Measurements from ENCODE around the gene PDE4D. TPM values are rescaled to one million over a fixed set of nuclear protein-coding genes. Genes with fewer than 3 reads are reported as not detected.

Gene PDE4D
- total and polyA plus RNA-seq, 2 of the 4 experiments (the other 2 are of a cell fraction): 1.4 to 7.9 TPM

DNA sequence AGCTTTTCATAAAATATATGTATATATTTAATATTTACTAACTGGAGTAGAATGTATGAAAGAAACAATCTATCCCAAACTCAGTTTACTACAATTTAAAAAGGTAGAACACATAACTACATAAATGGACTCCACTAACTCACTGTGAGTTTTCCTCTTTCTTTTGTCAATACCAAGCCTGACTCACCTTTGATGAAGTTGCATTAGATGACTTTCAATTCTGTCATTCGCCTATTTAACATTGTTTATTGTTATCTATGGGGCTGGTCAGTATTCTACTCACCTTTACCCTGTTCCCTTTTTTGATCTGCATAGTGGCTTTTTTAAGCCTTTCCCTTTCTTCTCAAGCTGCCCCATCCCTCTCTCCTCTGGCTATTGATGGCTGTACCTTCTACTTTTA, 680.9 kb downstream of the PDE4D start:
- Histone ChIP-seq H4K91ac (ENCODE audit: insufficient read depth, low read depth, low read length) (no peak overlapping the region), H3K14ac (replicated peaks; ENCODE audit: low read depth, low read length) (no peak overlapping the region), H3K9me1 (ENCODE audit: insufficient read depth, low read length) (no peaks in the 10 kb centered on the region; the same call in 1 of the 2 replicates), H3K4me2 (ENCODE audit: low read depth, low read length) (no peak overlapping the region), H4K8ac (ENCODE audit: low read depth in 2 of 2, low read length in 2 of 2) (no peak overlapping the region), H3K27ac (ENCODE audit: insufficient read depth, low read length) (no peak overlapping the region), H3K9ac (ENCODE audit: low read depth, low read length) (no peak overlapping the region), H2AFZ (replicated peaks; ENCODE audit: low read length, poor library complexity) (no peak overlapping the region), H2BK20ac (ENCODE audit: low read depth, low read length) (no peak overlapping the region), H3K4me1 (ENCODE audit: control insufficient read depth, insufficient read depth, low read length) (no peaks in the 10 kb centered on the region), H2BK5ac (ENCODE audit: low read depth, low read length, poor library complexity, severe bottlenecking) (no peak overlapping the region), H2AK5ac (ENCODE audit: low read depth, low read length) (no peak overlapping the region), H3K18ac (ENCODE audit: low read depth, low read length) (no peak overlapping the region), H3K23ac (ENCODE audit: low read depth, low read length) (no peak overlapping the region), H2BK15ac (ENCODE audit: low read depth, low read length) (no peak overlapping the region), H3K79me1 (ENCODE audit: low read depth in 1 of 2, low read length in 2 of 2) (no peaks in the 10 kb centered on the region), H3K4me3 (ENCODE audit: insufficient read depth, low read depth, low read length) (no peak overlapping the region), H4K5ac (ENCODE audit: low read depth, low read length) (no peak overlapping the region), H3K9me3 (ENCODE audit: control insufficient read depth, insufficient read depth, low read length) (no peaks in the 10 kb centered on the region), H2AK9ac (replicated peaks; ENCODE audit: low read depth, low read length, poor library complexity) (no peak overlapping the region), H4K20me1 (ENCODE audit: insufficient read depth, low read length) (no peaks in the 10 kb centered on the region), H3K27me3 (ENCODE audit: control insufficient read depth, insufficient read depth, low read length) (peaks cover 9% of the 10 kb centered on the region), H2BK120ac (ENCODE audit: low read depth, low read length) (no peak overlapping the region), H3K36me3 (ENCODE audit: control insufficient read depth, insufficient read depth, low read length) (no peaks in the 10 kb centered on the region), H3K4ac (ENCODE audit: low read depth, low read length) (no peak overlapping the region), H3K56ac (ENCODE audit: extremely low read depth, insufficient read depth, low read length) (no peak overlapping the region)
- POLR2A ChIA-PET (ENCODE audit: unreplicated experiment): no interaction called here
- WGBS, 2 experiments (ENCODE audit: extremely low coverage in 2 of 2, insufficient read length in 1 of 2): no CpG with 5 or more reads among the region's 1 CpG
- in situ Hi-C loops (cut with MboI; ENCODE audit: low sequenced_read_pairs): no loop called here
- CTCF ChIA-PET: no interaction called here
- TF ChIP-seq, protein P1, sequence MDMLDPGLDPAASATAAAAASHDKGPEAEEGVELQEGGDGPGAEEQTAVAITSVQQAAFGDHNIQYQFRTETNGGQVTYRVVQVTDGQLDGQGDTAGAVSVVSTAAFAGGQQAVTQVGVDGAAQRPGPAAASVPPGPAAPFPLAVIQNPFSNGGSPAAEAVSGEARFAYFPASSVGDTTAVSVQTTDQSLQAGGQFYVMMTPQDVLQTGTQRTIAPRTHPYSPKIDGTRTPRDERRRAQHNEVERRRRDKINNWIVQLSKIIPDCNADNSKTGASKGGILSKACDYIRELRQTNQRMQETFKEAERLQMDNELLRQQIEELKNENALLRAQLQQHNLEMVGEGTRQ (IDR thresholded peaks at IDR 0.05; ENCODE audit: low read depth, low read length): no peak
- TF ChIP-seq RFX5 (IDR thresholded peaks at IDR 0.05; ENCODE audit: low read depth, low read length): no peak
- dilution Hi-C loops (cut with HindIII; ENCODE audit: low sequenced_read_pairs, unreplicated experiment): no loop called here
- intact Hi-C loops (cut with micrococcal nuclease): no loop called here
- no peak for ATAC-seq (ENCODE audit: low read depth)
- DNase-seq: no peak
- no TSS peak for BruUV-seq (replicated peaks)

All from IMR-90 (cell line).